ENCODE measurements around the gene CCDC192. TPM values are rescaled to one million over a fixed set of nuclear protein-coding genes. Genes with fewer than 3 reads are reported as not detected.

The CCDC192 gene
- total RNA-seq, 4 donors from 2014 or later = 0.35 to 1.3 TPM; not detected in 2

- intact Hi-C loops (cut with DNase I; ENCODE audit: low total_unique reads) = no loop called here
- Histone ChIP-seq H3K36me3 (no peaks in the 10 kb centered on the region), H3K4me3 (no peak overlapping the region), H3K27ac (peak overlapping the region in 1 of 2 donors; percentile 17), H3K4me1 (no peaks in the 10 kb centered on the region), H3K9me3 (no peaks in the 10 kb centered on the region), H3K27me3 (no peaks in the 10 kb centered on the region)
- no peak for DNase-seq
- TF ChIP-seq POLR2A (IDR thresholded peaks at IDR 0.05) = no peak
- TF ChIP-seq CTCF (IDR thresholded peaks at IDR 0.05) = no peak
Measured at GRCh38 chr5:127834554-127834953, 131.4 kb downstream of the CCDC192 start.

- no peak overlapping the region for H3K27ac ChIP-seq
- H3K9me3 ChIP-seq = no peaks in the 10 kb centered on the region
- no peak for DNase-seq
- intact Hi-C loops (cut with DNase I; ENCODE audit: low total_unique reads) = no loop called here
- TF ChIP-seq POLR2A (IDR thresholded peaks at IDR 0.05) (no peak), CTCF (IDR thresholded peaks at IDR 0.05) (no peak)
- no peaks in the 10 kb centered on the region for H3K36me3 ChIP-seq
- H3K4me1 ChIP-seq = no peaks in the 10 kb centered on the region
- no peaks in the 10 kb centered on the region for H3K27me3 ChIP-seq
- H3K4me3 ChIP-seq = no peak overlapping the region
Measured at GRCh38 chr5:127838661-127839060, 135.5 kb downstream of the CCDC192 start.

GRCh38 chr5:127839072-127839471 lies 135.9 kb downstream of the CCDC192 start:
- no peak for DNase-seq
- intact Hi-C loops (cut with DNase I; ENCODE audit: low total_unique reads) = no loop called here
- no peaks in the 10 kb centered on the region for H3K36me3 ChIP-seq
- no peaks in the 10 kb centered on the region for H3K4me1 ChIP-seq
- H3K4me3 ChIP-seq = no peak overlapping the region
- no peaks in the 10 kb centered on the region for H3K27me3 ChIP-seq
- no peaks in the 10 kb centered on the region for H3K9me3 ChIP-seq
- no peak overlapping the region for H3K27ac ChIP-seq
- TF ChIP-seq CTCF (IDR thresholded peaks at IDR 0.05) (no peak), POLR2A (IDR thresholded peaks at IDR 0.05) (no peak)

GRCh38 chr5:127839496-127840197 lies 136.5 kb downstream of the CCDC192 start:
- Histone ChIP-seq H3K27me3 (no peaks in the 10 kb centered on the region), H3K4me3 (no peak overlapping the region), H3K27ac (no peak overlapping the region), H3K36me3 (no peaks in the 10 kb centered on the region), H3K4me1 (no peaks in the 10 kb centered on the region), H3K9me3 (no peaks in the 10 kb centered on the region)
- TF ChIP-seq POLR2A (IDR thresholded peaks at IDR 0.05) (no peak), CTCF (IDR thresholded peaks at IDR 0.05) (no peak)
- DNase-seq = no peak
- intact Hi-C loops (cut with DNase I; ENCODE audit: low total_unique reads) = no loop called here

GRCh38 chr5:127840198-127840524 lies 137.0 kb downstream of the CCDC192 start:
- intact Hi-C loops (cut with DNase I; ENCODE audit: low total_unique reads) = no loop called here
- Histone ChIP-seq H3K27me3 (no peaks in the 10 kb centered on the region), H3K4me3 (no peak overlapping the region)

More at GRCh38 chr5:127840198-127840524, 137.0 kb downstream of the CCDC192 start:
- Histone ChIP-seq H3K4me1 (no peaks in the 10 kb centered on the region), H3K36me3 (no peaks in the 10 kb centered on the region), H3K9me3 (no peaks in the 10 kb centered on the region), H3K27ac (no peak overlapping the region)
- no peak for TF ChIP-seq POLR2A (IDR thresholded peaks at IDR 0.05)
- no peak for TF ChIP-seq CTCF (IDR thresholded peaks at IDR 0.05)
- DNase-seq = no peak
